GM20000 (cell line): ENCODE data around the gene MPST.

ENCODE experiments used
- DNase-seq: peaks from one replicate; pipeline ENCODE4 v3.0.0; 2012; ENCODE audit warnings: low spot score
- TF ChIP-seq, protein P1 (sequence below): IDR thresholded peaks from 2 replicates; pipeline ENCODE4 v1.5.1; 2012; ENCODE audit warnings: mild to moderate bottlenecking, control low read depth; ENCODE audit errors: extremely low read depth, missing control alignments

MPST gene

DNA sequence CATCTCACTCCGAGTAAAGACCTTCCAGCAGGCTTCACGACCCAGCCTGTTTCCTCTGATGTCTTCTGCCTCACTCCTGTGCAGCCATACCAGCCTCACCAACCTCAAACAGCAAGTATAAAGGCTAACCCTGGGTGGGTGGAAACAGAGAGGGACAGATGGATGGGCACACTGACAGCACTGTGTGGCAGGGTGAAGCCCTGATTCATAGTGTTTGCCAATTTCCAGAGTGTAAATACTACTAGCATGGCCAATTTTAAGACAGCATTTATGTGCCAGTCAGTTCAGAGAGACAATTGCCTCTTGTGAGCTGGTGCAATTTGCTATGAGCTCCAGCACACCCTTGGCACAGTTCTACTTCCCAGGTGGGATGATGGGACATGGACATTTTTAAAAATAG, 21.8 kb upstream of the MPST start:
- TF ChIP-seq, protein P1, sequence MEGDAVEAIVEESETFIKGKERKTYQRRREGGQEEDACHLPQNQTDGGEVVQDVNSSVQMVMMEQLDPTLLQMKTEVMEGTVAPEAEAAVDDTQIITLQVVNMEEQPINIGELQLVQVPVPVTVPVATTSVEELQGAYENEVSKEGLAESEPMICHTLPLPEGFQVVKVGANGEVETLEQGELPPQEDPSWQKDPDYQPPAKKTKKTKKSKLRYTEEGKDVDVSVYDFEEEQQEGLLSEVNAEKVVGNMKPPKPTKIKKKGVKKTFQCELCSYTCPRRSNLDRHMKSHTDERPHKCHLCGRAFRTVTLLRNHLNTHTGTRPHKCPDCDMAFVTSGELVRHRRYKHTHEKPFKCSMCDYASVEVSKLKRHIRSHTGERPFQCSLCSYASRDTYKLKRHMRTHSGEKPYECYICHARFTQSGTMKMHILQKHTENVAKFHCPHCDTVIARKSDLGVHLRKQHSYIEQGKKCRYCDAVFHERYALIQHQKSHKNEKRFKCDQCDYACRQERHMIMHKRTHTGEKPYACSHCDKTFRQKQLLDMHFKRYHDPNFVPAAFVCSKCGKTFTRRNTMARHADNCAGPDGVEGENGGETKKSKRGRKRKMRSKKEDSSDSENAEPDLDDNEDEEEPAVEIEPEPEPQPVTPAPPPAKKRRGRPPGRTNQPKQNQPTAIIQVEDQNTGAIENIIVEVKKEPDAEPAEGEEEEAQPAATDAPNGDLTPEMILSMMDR, result no peak
- DNase-seq, result no peak

- TF ChIP-seq, protein P1, result peak; percentile 21
Measured at GRCh38 chr22:36998620-36999351, 20.8 kb upstream of the MPST start.

GRCh38 chr22:36999463-36999862, 20.1 kb upstream of the MPST start:
- DNase-seq, result no peak
- TF ChIP-seq, protein P1, result no peak

More at GRCh38 chr22:36998620-36999351, 20.8 kb upstream of the MPST start:
- DNase-seq, result no peak

- no peak for DNase-seq
- TF ChIP-seq, protein P1, result no peak
Measured at GRCh38 chr22:37000676-37001534, 18.6 kb upstream of the MPST start.

GRCh38 chr22:37001826-37002225, 17.7 kb upstream of the MPST start:
- no peak for DNase-seq
- TF ChIP-seq, protein P1, result no peak

GRCh38 chr22:37002633-37003032, 16.9 kb upstream of the MPST start:
- no peak for DNase-seq
- TF ChIP-seq, protein P1, result no peak

DNA sequence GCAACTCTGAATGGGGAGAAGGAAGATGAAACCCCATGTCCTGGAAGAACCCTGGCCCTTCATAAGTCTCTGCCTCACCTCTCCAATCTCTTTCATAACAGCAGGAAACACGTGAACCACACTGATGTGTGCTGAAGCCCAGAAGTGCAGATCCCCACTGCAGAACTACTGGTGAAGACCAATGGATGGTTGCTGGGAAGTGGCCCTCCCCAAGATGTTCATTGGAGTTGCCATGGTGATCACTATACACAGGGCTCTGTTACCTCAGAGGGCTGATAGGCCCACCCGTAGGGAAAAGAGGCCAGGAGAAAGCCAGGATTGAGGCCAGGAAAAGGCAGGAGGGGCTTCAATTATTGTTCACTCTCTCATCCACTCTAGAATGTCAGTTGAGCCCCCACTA, 11.9 kb upstream of the MPST start:
- no peak for DNase-seq
- TF ChIP-seq, protein P1, result no peak
